HepG2 (cell line): ENCODE data around the gene AQP7.

Experiments
- CHD4 ChIP-seq: fragments of 200-600 bp; sonication (generic); IDR thresholded peaks from 2 replicates; pipeline ENCODE4 v1.7.0; 2017; ENCODE audit warnings: mild to moderate bottlenecking, low read length, borderline replicate concordance
- FOXK2 ChIP-seq: fragments of 450-650 bp; IDR thresholded peaks from 2 replicates; pipeline ENCODE4 v1.6.1; 2016
- KAT2B ChIP-seq: fragments of 150-350 bp; IDR thresholded peaks from 2 replicates; pipeline ENCODE4 v1.6.1; 2014; ENCODE audit warnings: low read depth, low read length, borderline replicate concordance
- MYC ChIP-seq: sonication (generic); formaldehyde crosslinking; IDR thresholded peaks from 2 replicates; pipeline ENCODE4 v1.9.0; 2021; ENCODE audit warnings: missing genetic modification reagents, borderline replicate concordance
- NR1H2 ChIP-seq: sonication (generic); formaldehyde crosslinking; IDR thresholded peaks from 2 replicates; pipeline ENCODE4 v1.8.1; 2022; ENCODE audit warnings: low read depth, missing genetic modification reagents, borderline replicate concordance
- TAF1 ChIP-seq: sonication (generic); formaldehyde crosslinking; IDR thresholded peaks from 2 replicates; pipeline ENCODE4 v1.4.0; 2020; ENCODE audit warnings: missing genetic modification reagents
- TP53 ChIP-seq: sonication (generic); formaldehyde crosslinking; conservative IDR thresholded peaks from 2 replicates; pipeline ENCODE4 v1.4.0; 2020; ENCODE audit warnings: missing genetic modification reagents
- ZNF180 ChIP-seq: sonication (generic); formaldehyde crosslinking; IDR thresholded peaks from 2 replicates; pipeline ENCODE4 v1.4.0; 2020; ENCODE audit warnings: low read depth, missing genetic modification reagents, borderline replicate concordance
- TF ChIP-seq, protein P1 (sequence below), 2 experiments: sonication (generic) in 1 of 2; formaldehyde crosslinking in 1 of 2; IDR thresholded peaks; 2 replicates each; pipeline versions ENCODE4 v1.5.1 to v1.6.1; 2011 to 2020; ENCODE audit warnings: borderline replicate concordance in 1 of 2, low read depth in 1 of 2, low read length in 1 of 2, mild to moderate bottlenecking in 1 of 2, missing genetic modification reagents in 1 of 2, moderate library complexity in 1 of 2
- TF ChIP-seq, protein P2 (sequence below): sonication (generic); formaldehyde crosslinking; IDR thresholded peaks from 2 replicates; pipeline ENCODE4 v1.8.0; 2023; ENCODE audit warnings: mild to moderate bottlenecking, missing genetic modification reagents
- TF ChIP-seq, protein P3 (sequence below): sonication (generic); formaldehyde crosslinking; IDR thresholded peaks from 2 replicates; pipeline ENCODE4 v1.8.1; 2023; ENCODE audit warnings: mild to moderate bottlenecking, missing genetic modification reagents, borderline replicate concordance

DNA sequence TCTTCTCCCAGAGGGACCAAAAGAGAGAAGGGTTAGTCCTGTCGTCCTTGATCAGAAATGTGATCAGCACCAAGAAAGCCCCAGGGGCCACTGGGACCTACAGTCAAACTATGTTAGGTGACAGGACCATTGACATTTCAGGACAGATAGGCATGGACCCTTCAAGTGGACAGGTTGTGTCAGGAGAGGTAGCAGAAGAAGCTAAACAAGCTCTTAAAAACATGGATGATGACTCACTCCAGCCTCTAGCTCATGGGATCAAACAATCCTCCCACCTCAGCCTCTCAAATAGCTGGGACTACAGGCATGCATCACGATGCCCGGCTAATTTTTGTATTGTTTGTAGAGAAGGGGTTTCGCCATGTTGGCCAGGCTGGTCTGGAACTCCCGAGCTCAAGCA, 47.3 kb upstream of the AQP7 start:
- TF ChIP-seq KAT2B (no peak), FOXK2 (no peak), MYC (CRISPR knock-in tag) (no peak), ZNF180 (CRISPR knock-in tag) (no peak), TP53 (no peak), TAF1 (CRISPR knock-in tag) (no peak), NR1H2 (CRISPR knock-in tag) (no peak), CHD4 (no peak)
- TF ChIP-seq, protein P1, sequence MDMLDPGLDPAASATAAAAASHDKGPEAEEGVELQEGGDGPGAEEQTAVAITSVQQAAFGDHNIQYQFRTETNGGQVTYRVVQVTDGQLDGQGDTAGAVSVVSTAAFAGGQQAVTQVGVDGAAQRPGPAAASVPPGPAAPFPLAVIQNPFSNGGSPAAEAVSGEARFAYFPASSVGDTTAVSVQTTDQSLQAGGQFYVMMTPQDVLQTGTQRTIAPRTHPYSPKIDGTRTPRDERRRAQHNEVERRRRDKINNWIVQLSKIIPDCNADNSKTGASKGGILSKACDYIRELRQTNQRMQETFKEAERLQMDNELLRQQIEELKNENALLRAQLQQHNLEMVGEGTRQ (IDR thresholded peaks at IDR 0.05; ENCODE audit: low read depth, low read length): no peak
- TF ChIP-seq, protein P1 (CRISPR knock-in tag; IDR thresholded peaks at IDR 0.05; ENCODE audit: borderline replicate concordance): no peak
- TF ChIP-seq, protein P2, sequence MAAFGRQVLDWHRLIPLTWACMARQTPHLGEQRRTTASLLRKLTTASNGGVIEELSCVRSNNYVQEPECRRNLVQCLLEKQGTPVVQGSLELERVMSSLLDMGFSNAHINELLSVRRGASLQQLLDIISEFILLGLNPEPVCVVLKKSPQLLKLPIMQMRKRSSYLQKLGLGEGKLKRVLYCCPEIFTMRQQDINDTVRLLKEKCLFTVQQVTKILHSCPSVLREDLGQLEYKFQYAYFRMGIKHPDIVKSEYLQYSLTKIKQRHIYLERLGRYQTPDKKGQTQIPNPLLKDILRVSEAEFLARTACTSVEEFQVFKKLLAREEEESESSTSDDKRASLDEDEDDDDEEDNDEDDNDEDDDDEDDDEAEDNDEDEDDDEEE (CRISPR knock-in tag): no peak
- TF ChIP-seq, protein P3, sequence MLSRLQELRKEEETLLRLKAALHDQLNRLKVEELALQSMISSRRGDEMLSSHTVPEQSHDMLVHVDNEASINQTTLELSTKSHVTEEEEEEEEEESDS: no peak
